GM18519 (cell line): Measurements from ENCODE around the gene TPCN1.
A peak's percentile ranks its signal among the peaks of the same experiment; 100 is the strongest.

Experiments
- ATAC-seq: cut with Tn5 transposase; IDR thresholded peaks from one replicate; pipeline ENCODE4 v1.9.1; 2021; ENCODE audit warnings: mild to moderate bottlenecking, moderate library complexity; ENCODE audit not compliant: unreplicated experiment, low FRiP score

Gene TPCN1

DNA sequence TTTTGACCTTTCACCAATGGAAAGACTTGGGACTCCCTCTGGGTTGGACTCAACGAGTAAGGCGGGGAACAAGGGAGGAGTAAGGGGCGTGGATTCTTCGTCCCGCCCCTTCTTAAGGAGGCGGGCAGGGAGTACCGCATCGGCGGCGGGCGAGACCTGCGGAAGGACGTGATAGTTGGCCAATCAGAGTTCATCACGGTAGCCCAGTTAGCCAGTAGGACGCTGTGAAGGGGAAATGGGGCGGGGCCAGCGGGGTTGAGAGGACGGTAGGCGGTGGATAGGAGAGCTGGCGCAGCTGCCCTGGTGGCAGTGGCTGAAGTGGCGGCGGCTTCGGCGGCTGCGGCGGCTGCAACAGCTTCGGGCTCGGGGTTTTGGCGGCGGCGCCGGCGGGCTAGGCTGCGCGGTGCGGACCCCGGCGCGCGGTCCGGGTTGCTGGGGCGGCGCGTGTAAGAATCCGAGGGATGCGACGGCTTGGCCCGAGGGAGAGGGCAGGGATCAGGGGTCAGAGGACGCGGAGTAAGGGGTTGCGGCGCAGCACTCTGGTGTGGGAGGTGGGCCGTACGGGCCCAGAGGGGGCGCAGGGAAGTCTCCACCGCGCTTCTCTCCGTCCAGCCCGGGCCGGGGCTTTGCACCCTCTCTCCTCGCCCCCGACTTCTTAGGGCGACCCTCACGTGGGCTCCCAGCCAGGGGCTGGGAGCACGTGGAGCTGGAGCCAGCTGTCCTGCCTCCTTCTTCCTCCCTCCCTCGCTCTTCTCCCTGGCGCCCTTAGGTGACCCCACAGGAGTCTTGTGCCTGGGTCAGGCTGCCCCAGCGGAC lies at the start of gene TPCN1:
Gene TPCN1 (plus strand): TSS at position 284 of the 816 bp plus-strand sequence. CDS start 5,389 bp downstream, outside the sequence.
- ATAC-seq, result peak; percentile 85

DNA sequence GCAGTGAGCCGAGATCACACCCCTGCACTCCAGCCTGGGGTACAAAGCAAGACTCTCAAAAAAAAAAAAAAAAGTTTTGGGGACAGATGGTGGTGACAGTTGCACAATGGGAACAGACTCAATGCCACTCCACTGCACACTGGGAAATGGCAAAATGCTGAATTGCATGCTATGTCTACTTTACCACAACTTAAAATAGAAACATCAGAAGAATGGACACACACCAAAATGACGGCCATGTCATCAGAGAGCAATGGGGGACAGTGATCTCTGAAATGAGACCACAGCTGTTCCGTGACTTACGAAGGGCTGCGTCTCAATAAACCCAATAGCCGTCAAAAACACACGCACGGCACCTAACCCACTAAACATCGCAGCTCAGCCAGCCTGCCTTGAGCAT lies 49.7 kb upstream of the TPCN1 start:
- ATAC-seq, result no peak

GRCh38 chr12:113172185-113172584 lies 49.1 kb upstream of the TPCN1 start:
- ATAC-seq, result no peak

DNA sequence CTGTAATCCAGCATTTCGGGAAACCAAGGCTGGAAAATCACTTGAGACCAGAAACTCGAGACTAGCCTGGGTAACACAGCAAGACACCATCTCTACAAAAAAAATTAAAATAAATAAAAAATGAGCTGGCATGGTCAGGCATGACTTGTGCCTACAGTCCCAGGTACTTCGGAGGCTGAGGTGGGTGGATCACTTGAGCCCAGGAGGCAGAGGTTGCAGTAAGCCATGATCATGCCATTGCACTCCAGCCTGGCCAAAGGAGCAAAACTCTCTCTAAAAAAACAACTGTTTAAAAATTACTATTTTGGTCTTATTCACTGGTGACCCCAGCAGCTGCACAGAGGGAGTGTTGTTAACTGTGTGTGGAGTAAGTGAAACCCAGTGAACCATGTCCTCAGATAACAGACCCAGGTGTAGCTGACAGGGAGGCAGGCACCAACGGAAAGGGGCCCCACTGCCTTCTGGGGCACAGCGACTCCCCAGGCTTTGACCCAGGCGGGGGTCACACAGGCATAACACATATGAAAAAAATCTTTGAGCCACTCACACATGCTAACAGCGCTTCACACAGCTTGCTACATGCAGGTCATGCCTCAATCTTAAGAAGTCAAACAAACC lies 48.1 kb upstream of the TPCN1 start:
- ATAC-seq, result no peak

GRCh38 chr12:113174461-113175384 lies 46.5 kb upstream of the TPCN1 start:
- ATAC-seq, result no peak

- ATAC-seq, result no peak
Observed at GRCh38 chr12:113179023-113179422, 42.2 kb upstream of the TPCN1 start.

GRCh38 chr12:113180333-113180732 lies 40.9 kb upstream of the TPCN1 start:
- no peak for ATAC-seq

DNA sequence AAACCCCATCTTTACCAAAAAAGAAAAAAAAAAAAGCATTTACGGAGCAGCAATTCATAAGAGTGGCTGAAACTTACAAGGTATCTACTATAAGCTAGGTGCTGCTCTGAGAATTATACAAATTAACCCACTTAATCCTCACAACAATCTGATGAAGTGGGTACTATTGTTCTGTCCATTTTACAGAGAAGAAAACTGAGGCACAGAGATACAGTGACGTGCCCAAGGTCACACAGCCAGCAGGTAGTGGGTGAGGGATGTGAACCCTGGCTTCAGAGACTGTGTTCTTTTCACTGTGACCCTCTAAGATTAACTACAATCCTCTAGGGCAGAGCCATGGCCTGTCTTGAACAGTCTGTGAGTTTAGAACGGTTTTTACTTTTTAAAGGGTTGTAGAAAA lies 39.3 kb upstream of the TPCN1 start:
- no peak for ATAC-seq

DNA sequence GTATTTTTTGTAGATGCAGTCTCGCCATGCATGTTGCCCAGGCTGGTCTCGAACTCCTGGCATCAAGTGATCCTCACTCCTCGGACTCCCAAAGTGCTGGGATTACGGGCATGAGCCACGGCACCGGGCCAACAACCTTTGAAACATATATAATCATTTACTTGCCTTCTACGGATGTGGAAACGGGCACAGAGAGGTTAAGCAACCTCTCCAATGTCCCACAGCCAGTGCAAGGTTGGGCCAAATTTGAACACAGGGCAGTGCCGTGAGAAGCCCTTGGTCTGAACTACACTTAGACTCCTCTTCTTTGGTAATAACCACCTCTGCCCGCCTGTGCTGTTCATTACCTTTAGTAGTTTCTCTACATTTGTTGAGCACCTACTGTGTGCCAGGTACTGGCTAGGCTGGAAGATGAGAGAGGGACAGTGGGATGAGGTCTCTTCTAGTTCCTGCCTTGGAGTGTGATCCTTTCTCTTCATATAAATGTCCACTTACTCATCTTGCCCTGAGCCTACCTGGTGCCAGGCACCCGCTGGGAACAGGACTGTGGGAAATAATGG lies 38.2 kb upstream of the TPCN1 start:
- ATAC-seq, result no peak

DNA sequence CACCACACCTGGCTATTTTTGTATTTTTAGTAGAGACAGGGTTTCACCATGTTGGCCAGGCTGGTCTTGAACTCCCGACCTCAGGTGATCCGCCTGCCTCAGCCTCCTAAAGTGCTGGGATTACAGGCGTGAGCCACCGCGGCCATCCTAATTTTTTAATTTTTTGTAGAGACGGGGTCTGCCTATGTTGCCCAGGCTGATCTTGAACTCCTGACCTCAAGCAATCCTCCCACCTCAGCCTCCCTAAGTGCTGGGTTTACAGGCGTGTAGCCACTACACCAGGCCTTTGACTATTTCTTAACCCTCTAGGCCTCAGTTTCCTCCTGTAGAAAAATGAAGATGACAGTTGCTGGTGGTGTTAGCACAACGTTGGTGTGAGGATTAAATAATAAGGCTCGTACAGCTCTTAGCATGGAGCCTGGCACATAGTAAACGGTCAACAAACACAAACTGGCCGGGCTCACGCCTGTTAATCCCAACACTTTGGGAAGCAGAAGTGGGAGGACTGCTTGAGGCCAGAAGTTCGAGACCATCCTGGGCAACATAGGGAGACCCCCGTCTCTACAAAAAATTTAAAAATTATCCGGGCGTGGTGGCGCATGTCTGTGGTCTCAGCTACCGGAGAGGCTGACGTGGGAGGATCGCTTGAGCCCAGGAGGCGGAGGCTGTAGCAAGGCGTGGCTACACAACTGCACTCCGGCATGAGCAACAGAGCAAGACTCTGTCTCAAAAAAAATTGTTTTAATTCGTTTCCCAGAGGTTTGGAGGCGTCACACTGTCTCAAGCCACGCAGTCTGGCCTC lies 37.0 kb upstream of the TPCN1 start:
- ATAC-seq, result peak; percentile 31

DNA sequence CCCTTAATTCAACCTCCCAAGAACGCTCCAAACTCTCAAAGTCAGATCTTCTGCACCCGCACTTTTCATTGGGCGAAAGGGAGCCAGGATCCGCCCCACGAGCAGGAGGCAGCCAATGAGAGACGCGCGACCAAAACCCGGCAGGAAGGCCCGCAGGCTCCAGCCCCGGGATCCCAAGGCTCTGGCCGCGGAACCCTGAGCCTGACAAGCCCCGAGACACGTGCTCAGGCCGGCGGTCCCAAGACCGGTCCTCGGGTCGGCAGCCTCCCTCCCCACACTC lies 36.4 kb upstream of the TPCN1 start:
- ATAC-seq, result peak; percentile 62

GRCh38 chr12:113185180-113186032 lies 35.9 kb upstream of the TPCN1 start, which contains the start of the genes DDX54 and RITA1:
DDX54 (minus strand) TSS chr12:113185478; CDS start chr12:113185451, 27 bp downstream.
RITA1 (plus strand) TSS chr12:113185721; CDS start chr12:113186747, 1,026 bp downstream.
- peak; percentile 39 for ATAC-seq

- ATAC-seq, result no peak
Observed at GRCh38 chr12:113186033-113186365, 35.3 kb upstream of the TPCN1 start.

- ATAC-seq, result no peak
Observed at GRCh38 chr12:113186666-113187325, 34.5 kb upstream of the TPCN1 start.

DNA sequence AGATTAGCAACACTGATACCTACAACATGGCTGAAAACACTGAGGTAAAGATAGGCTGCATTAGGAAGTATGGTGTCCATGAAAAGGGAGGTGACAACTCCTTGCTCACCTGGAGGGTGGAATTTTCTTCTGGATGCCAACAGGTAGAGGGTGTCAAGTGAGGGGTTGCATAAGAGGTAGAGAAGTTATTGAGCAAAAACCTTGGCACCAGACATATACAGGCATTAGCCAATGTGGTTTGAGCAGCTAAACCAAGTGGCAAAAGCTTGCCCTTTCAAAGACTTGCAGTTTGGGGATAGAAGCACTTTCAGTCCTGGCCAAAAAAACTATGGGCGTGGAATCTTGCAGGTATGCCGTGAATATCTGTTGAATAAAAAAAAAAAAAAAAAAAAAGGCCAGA lies 31.9 kb upstream of the TPCN1 start:
- no peak for ATAC-seq

DNA sequence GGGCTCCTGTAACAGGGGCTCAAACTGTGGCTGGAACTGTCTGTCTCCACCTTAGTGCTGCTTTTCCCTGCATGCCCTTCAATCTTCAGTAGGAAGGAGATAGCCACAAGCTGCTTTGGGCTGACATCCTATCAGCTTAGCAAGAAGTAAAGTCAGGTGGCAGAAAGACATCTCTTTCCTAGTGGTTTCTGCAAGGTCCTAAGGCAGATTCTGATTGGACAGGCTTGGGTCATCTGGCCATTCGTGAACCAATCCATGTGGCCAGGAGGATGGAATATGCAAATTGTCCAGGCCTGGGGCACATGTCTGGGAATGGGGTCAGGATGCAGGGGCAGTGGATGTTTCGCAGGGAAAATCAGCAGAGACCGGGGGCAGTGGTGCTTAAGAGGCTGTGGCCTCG lies 30.5 kb upstream of the TPCN1 start:
- no peak for ATAC-seq

DNA sequence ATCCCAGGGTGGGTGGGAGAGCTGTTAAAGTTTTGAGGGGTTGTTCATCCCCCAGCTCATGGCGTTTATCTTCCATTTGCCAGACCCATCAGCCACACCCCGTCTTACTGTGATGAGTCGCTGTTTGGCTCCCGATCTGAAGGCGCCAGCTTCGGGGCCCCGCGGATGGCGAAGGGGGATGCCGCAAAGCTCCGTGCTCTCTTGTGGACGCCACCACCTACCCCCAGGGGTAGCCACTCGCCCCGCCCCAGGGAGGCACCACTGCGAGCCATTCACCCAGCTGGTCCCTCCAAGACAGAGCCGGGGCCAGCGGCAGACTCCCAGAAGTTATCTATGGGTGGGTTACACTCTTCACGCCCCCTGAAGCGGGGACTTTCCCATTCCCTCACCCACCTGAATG lies 30.0 kb upstream of the TPCN1 start:
- ATAC-seq, result no peak

GRCh38 chr12:113194971-113195391 lies 26.3 kb upstream of the TPCN1 start:
- ATAC-seq, result no peak

- no peak for ATAC-seq
Observed at GRCh38 chr12:113195598-113195997, 25.7 kb upstream of the TPCN1 start.
